GM12872 (cell line): Measurements from ENCODE around the gene S100A6.

ENCODE experiments used
- TF ChIP-seq, protein P1 (sequence below): IDR thresholded peaks from 3 replicates; pipeline ENCODE4 v1.5.1; 2011; ENCODE audit warnings: low read depth, mild to moderate bottlenecking, low read length, moderate library complexity; ENCODE audit not compliant: insufficient read depth

The S100A6 gene

DNA sequence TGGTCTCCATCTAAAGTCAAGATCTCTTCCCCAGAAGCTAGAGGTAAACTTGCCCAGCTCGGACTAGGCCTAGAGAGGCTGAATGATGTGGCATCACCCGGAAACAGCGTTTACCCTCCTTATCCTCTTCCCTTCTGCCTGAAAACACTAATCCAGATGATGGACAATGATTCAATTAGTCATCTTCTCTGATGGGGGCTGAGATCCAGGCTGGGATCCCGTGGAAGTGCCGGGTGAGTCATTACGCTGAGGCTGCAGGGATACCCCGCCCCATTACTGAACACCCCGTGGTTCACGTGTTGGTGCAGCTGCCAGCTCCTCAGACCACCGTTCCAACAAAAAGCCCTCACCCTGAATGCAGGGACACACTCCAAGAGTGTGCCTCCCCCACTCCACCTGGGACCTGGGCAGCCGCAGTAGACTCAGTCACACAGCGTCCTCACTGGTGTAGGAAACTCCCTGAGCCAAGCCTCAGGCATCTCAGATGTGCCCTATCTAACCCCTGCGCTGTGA, 2.0 kb downstream of the S100A6 start:
- TF ChIP-seq, protein P1, sequence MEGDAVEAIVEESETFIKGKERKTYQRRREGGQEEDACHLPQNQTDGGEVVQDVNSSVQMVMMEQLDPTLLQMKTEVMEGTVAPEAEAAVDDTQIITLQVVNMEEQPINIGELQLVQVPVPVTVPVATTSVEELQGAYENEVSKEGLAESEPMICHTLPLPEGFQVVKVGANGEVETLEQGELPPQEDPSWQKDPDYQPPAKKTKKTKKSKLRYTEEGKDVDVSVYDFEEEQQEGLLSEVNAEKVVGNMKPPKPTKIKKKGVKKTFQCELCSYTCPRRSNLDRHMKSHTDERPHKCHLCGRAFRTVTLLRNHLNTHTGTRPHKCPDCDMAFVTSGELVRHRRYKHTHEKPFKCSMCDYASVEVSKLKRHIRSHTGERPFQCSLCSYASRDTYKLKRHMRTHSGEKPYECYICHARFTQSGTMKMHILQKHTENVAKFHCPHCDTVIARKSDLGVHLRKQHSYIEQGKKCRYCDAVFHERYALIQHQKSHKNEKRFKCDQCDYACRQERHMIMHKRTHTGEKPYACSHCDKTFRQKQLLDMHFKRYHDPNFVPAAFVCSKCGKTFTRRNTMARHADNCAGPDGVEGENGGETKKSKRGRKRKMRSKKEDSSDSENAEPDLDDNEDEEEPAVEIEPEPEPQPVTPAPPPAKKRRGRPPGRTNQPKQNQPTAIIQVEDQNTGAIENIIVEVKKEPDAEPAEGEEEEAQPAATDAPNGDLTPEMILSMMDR = no peak

DNA sequence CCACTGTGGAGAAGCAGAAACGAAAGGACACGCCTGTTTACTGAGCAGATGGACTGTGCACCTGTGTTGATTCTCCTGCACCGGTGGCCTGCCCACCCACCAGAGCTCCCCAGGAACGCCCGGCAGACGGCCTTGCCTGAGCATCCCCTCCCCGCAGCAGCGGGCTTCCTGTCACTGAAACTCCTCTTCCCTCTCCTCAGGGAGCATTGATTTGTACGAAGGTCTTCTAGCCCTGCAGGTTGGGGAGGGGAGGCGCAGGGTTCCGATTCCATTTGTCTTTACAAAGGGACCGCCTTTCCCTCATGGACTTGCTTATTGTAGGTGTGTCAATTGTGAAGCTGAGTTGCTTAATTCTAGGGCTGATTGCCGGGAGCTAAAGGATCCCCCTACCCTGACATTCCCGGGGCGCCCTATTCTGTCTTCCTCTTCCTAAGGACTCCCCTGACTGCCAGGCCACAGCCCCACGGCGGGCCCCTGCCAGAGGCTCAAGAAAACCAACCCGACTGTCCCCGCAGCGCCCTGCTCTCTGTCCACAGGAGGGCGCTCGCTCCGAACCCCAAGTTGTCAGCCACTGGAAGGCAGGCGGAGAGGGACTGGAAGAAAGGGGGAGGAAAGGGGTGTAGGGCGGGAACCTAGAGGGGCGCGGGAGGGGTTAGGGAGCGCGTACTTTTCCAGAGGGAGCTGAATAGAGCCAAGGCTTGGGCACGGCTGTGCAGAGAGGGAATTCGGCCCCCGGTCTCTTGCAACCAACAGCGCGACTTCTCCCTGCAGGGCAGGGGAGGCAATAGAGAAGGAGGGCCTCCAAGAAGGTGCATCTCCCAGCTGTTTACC, 2.8 kb downstream of the S100A6 start:
- TF ChIP-seq, protein P1 = peak; percentile 63

DNA sequence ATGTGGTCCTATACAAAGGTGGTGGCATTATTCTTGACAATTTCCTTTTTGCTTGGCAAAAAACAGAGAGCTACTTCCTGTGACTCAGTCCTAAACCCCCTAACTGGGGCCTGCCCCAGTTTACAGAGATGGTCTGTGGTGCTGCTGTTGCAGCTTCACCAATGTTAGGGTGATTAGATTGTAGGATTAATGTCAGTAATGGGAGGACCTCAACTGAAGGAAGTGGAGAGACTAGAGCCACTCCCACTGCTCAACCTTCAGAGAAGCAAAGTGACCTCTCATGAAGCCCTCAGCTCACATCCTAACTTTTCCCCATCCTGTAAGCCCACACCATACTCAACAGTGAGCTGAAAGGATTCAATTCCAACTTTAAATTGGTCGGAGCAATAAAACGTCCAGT, 3.6 kb downstream of the S100A6 start:
- TF ChIP-seq, protein P1 = no peak

DNA sequence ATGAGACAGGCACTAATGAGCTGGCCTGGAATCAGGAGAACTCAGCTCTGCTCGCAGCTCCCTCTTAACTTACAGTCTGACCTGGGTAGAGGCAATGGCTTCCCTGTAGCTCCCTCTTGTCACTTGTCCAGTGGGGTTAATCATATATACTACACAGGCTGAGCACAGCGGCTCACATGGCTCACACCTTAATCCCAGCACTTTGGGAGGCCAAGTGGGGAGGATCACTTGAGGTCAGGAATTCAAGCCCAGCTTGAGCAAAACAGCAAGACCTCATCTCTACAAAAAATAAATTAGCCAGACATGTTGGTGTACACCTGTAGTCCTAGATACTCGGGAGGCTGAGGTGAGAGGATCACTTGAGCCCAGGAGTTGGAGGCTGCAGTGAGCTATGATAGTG, 4.2 kb downstream of the S100A6 start:
- TF ChIP-seq, protein P1 = no peak

DNA sequence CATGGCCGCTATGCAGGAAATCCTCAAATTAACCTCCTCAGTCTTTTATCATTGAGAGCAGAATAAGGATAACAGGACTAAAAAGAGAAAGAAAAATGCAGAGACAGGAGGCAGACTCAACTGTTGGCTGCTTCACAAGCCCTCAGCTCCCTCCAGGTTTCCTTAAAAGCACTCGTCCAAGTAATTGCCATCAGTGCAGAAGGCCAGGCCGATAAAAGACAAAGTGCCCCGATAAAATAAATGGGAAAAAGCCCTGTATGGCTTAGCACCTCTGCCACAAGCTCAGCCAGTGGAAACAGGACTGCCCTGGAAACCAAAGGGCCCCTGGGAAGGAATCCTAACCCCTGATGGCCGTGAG, 8.1 kb downstream of the S100A6 start:
- TF ChIP-seq, protein P1 = no peak

DNA sequence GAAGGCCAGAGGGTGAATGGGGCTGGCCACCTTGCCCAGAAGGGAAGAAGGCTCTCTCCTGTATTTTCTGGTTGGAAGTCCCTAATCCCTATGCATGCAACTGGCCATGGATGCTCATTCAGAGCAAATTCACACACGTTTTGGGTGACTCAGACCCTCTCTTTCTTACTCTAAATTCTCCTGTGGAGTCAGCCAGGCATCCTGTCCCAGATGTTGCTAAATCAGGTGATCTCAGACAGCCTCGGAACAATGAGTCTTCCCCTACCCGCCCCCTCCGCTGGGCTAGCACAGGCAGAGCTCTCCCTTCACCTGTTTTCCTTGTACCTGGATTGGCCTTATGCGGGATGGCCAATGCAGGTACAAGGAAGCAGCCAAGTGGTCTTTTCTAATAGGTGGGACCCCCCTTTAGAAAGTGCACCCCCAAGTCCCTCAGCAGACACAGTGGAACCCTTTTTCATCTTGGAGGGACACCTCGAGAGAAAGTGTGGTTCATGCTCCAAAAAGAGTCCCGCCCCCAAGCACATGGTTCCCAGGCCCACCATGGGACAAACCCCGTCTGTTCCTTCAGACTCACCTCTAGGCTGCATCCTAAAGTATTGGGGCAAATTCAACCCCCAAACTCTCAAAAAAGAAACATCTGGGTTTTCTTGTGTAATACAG, 8.6 kb downstream of the S100A6 start:
- TF ChIP-seq, protein P1 = no peak

DNA sequence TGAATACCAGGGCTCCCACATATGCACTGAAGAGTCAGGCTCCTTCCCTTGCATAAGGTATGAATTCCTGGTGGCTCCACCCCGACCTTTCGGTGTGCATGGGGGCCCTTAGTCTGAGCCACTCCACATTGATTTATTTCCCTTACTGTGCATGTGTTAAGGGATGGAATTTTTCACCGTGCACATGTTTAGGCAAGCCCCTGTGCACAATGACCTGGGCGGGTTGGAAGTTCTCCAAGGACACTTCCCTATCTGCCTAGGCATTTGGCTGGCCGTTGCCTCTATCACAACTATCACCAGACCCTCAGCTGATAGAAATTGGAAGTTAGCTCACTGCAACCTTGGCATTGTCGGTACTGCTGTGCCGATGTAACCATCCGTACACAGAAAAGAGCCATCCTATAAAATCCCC, 9.7 kb downstream of the S100A6 start:
- TF ChIP-seq, protein P1 = no peak
